DND-41 (cell line): ENCODE results near the gene PPP1R17.

Experiments used
- EZH2 ChIP-seq: IDR thresholded peaks from 3 replicates; pipeline ENCODE4 v1.6.1; 2012; ENCODE audit warnings: borderline replicate concordance, low read depth, mild to moderate bottlenecking, moderate library complexity, low read length, inconsistent platforms; ENCODE audit not compliant: severe bottlenecking
- TF ChIP-seq, protein P1 (sequence below): IDR thresholded peaks from 2 replicates; pipeline ENCODE4 v1.5.1; 2012; ENCODE audit warnings: borderline replicate concordance, low read length, moderate library complexity, mild to moderate bottlenecking; ENCODE audit not compliant: poor library complexity, severe bottlenecking; ENCODE audit errors: extremely low read depth

DNA sequence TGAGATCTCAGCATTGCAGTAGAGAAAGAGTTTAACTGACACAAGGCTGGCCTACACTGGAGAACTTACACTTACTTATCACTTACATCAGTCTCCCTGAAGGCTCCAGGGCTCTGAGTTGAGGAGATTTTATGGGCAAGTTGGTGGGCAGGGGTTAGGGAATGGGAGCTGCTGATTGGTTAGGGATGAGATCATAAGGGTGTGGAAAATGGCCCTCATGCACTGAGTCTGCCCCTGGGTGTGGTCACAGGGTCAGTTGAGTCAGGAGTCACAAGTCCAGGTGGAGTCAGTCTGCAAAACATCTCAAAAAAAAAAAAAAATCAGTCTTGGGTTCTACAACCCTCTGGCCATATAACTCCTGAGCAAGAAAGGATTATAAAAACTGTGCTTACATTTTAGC is 60.5 kb downstream of the PPP1R17 start:
- TF ChIP-seq EZH2 = no peak
- TF ChIP-seq, protein P1, sequence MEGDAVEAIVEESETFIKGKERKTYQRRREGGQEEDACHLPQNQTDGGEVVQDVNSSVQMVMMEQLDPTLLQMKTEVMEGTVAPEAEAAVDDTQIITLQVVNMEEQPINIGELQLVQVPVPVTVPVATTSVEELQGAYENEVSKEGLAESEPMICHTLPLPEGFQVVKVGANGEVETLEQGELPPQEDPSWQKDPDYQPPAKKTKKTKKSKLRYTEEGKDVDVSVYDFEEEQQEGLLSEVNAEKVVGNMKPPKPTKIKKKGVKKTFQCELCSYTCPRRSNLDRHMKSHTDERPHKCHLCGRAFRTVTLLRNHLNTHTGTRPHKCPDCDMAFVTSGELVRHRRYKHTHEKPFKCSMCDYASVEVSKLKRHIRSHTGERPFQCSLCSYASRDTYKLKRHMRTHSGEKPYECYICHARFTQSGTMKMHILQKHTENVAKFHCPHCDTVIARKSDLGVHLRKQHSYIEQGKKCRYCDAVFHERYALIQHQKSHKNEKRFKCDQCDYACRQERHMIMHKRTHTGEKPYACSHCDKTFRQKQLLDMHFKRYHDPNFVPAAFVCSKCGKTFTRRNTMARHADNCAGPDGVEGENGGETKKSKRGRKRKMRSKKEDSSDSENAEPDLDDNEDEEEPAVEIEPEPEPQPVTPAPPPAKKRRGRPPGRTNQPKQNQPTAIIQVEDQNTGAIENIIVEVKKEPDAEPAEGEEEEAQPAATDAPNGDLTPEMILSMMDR = no peak
